Measurements from ENCODE around the gene KLF9.

Gene KLF9

DNA sequence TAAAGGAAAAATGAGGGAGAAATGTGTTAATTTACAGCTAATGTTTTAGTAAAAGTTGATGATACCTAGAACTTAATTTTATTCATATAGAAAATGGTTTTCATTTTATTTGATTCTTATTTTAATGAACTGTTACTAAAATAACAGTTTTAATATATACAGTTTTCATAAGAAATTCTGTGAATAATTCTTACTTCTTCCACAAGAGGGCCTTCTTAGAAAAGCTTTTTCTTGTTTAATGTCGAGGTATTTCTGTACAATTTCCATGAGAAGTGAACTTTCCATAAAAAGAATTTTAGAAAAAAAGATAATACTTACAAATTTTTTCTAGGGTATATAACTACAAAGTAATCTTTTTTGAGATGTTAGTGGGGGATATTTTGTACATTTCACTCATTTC is 73.9 kb downstream of the KLF9 start:
- no peak overlapping the region for H3K4me3 ChIP-seq (ENCODE audit: low read length)
- no peak overlapping the region for H3K9ac ChIP-seq (ENCODE audit: low read depth, low read length)
- no peaks in the 10 kb centered on the region for H3K9me3 ChIP-seq (ENCODE audit: insufficient read depth, low read depth, low read length)
- H3K27me3 ChIP-seq (ENCODE audit: insufficient read depth, low read length) = no peaks in the 10 kb centered on the region
- no peak overlapping the region for H3K27ac ChIP-seq (ENCODE audit: low read length)
- no peaks in the 10 kb centered on the region for H3K4me1 ChIP-seq (ENCODE audit: insufficient read depth, low read length)
- peaks cover 11% of the 10 kb centered on the region for H3K36me3 ChIP-seq (ENCODE audit: insufficient read depth, low read depth, low read length)

Data from iPS-20b (cell line).